Measurements from ENCODE around the gene CKAP2L. TPM values are rescaled to one million over a fixed set of nuclear protein-coding genes. Genes with fewer than 3 reads are reported as not detected.

The CKAP2L gene
- total RNA-seq, 1 donor from 2014 or later: 2.1 TPM

DNA sequence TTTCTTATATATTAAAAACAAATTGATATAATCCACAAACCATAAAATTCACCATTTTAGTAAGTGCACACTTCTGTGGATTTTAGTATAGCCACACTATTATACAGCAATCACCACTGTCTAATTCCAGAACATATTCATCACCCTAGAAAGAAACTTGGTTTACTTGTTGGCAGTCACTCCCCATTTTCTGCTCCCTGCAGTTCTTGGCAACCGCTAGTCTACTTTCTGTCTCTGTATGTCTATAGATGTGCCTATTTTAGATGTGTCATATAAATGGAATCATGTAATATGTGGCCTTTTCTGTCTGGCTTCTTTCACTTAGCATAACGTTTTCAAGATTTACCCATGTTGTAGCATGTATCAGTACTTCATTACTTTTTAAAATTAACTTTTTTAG is 5.7 kb downstream of the CKAP2L start:
- no peaks in the 10 kb centered on the region for H3K27me3 ChIP-seq (ENCODE audit: insufficient read depth, low read length)
- Mint-ChIP-seq H3K36me3 (ENCODE audit: low read depth, unreplicated experiment) (no peaks in the 10 kb centered on the region), H3K9me3 (ENCODE audit: unreplicated experiment) (no peaks in the 10 kb centered on the region), H3K4me3 (ENCODE audit: unreplicated experiment) (no peak overlapping the region), H3K27ac (ENCODE audit: unreplicated experiment) (no peak overlapping the region), H3K27me3 (ENCODE audit: low read depth, unreplicated experiment) (no peaks in the 10 kb centered on the region), H3K4me1 (ENCODE audit: low read depth, unreplicated experiment) (peaks cover 2% of the 10 kb centered on the region)
- H3K4me2 ChIP-seq (ENCODE audit: low read length): no peak overlapping the region
- H3K27ac ChIP-seq (ENCODE audit: low read depth, low read length): no peak overlapping the region
- no peaks in the 10 kb centered on the region for H3K9me3 ChIP-seq (ENCODE audit: insufficient read depth, low read depth, low read length)
- H4K20me1 ChIP-seq (ENCODE audit: insufficient read depth, low read length): no peaks in the 10 kb centered on the region
- peaks cover 27% of the 10 kb centered on the region for H3K36me3 ChIP-seq (ENCODE audit: insufficient read depth, low read length)
- H3K4me1 ChIP-seq (ENCODE audit: insufficient read depth, low read length): no peaks in the 10 kb centered on the region
- H2AFZ ChIP-seq (ENCODE audit: low read depth, low read length): no peak overlapping the region
- FAIRE-seq: no peak
- H3K4me3 ChIP-seq (ENCODE audit: insufficient read depth, low read depth, low read length): no peak overlapping the region
- H3K79me2 ChIP-seq (ENCODE audit: insufficient read depth, low read length): peaks cover 61% of the 10 kb centered on the region
- H3K9ac ChIP-seq (ENCODE audit: low read length): no peak overlapping the region
- TF ChIP-seq EZH2 (IDR thresholded peaks at IDR 0.05; ENCODE audit: insufficient read depth, low read length): no peak
- TF ChIP-seq, protein P1, sequence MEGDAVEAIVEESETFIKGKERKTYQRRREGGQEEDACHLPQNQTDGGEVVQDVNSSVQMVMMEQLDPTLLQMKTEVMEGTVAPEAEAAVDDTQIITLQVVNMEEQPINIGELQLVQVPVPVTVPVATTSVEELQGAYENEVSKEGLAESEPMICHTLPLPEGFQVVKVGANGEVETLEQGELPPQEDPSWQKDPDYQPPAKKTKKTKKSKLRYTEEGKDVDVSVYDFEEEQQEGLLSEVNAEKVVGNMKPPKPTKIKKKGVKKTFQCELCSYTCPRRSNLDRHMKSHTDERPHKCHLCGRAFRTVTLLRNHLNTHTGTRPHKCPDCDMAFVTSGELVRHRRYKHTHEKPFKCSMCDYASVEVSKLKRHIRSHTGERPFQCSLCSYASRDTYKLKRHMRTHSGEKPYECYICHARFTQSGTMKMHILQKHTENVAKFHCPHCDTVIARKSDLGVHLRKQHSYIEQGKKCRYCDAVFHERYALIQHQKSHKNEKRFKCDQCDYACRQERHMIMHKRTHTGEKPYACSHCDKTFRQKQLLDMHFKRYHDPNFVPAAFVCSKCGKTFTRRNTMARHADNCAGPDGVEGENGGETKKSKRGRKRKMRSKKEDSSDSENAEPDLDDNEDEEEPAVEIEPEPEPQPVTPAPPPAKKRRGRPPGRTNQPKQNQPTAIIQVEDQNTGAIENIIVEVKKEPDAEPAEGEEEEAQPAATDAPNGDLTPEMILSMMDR (IDR thresholded peaks at IDR 0.05; ENCODE audit: insufficient read depth, low read depth, low read length): no peak
- DNase-seq (ENCODE audit: low read depth): peak; percentile 27

- no peak overlapping the region for H3K27ac ChIP-seq (ENCODE audit: low read depth, low read length)
- Mint-ChIP-seq H3K36me3 (ENCODE audit: low read depth, unreplicated experiment) (no peaks in the 10 kb centered on the region), H3K4me3 (ENCODE audit: unreplicated experiment) (no peak overlapping the region), H3K4me1 (ENCODE audit: low read depth, unreplicated experiment) (no peaks in the 10 kb centered on the region), H3K27me3 (ENCODE audit: low read depth, unreplicated experiment) (no peaks in the 10 kb centered on the region), H3K27ac (ENCODE audit: unreplicated experiment) (no peak overlapping the region), H3K9me3 (ENCODE audit: unreplicated experiment) (no peaks in the 10 kb centered on the region)
- no peaks in the 10 kb centered on the region for H3K4me1 ChIP-seq (ENCODE audit: insufficient read depth, low read length)
- H3K9me3 ChIP-seq (ENCODE audit: insufficient read depth, low read depth, low read length): no peaks in the 10 kb centered on the region
- no peaks in the 10 kb centered on the region for H3K27me3 ChIP-seq (ENCODE audit: insufficient read depth, low read length)
- H2AFZ ChIP-seq (ENCODE audit: low read depth, low read length): no peak overlapping the region
- H3K9ac ChIP-seq (ENCODE audit: low read length): no peak overlapping the region
- H3K4me2 ChIP-seq (ENCODE audit: low read length): no peak overlapping the region
- no peak for FAIRE-seq
- TF ChIP-seq, protein P1 (IDR thresholded peaks at IDR 0.05; ENCODE audit: insufficient read depth, low read depth, low read length): no peak
- no peak for TF ChIP-seq EZH2 (IDR thresholded peaks at IDR 0.05; ENCODE audit: insufficient read depth, low read length)
- peaks cover 27% of the 10 kb centered on the region for H3K36me3 ChIP-seq (ENCODE audit: insufficient read depth, low read length)
- DNase-seq (ENCODE audit: low read depth): no peak
- H3K4me3 ChIP-seq (ENCODE audit: insufficient read depth, low read depth, low read length): no peak overlapping the region
- peaks cover 55% of the 10 kb centered on the region for H3K79me2 ChIP-seq (ENCODE audit: insufficient read depth, low read length)
- H4K20me1 ChIP-seq (ENCODE audit: insufficient read depth, low read length): no peaks in the 10 kb centered on the region
These were observed 7.1 kb downstream of the CKAP2L start for GRCh38 chr2:112757265-112757664.

DNA sequence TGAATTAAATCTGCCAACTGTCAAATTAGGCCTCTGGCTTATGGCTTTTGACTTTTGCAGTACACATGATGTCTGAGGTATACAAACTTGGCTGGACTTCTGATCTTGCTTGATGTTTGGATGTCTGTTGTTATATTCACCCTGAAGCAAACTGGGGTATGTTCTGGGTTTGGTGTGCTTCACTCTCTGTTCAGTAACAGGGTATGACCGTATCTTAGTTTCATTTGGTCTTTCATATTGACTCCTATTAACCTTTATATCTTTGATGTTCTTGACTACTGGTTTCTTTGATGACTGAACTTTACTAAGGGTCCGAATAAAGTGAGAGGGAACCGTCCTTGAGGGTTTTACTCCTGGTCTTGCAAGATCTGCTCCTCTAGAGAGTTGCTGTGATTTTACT is 8.2 kb downstream of the CKAP2L start:
- DNase-seq (ENCODE audit: low read depth) (no peak), FAIRE-seq (no peak)
- Mint-ChIP-seq H3K36me3 (ENCODE audit: low read depth, unreplicated experiment) (no peaks in the 10 kb centered on the region), H3K27ac (ENCODE audit: unreplicated experiment) (no peak overlapping the region), H3K27me3 (ENCODE audit: low read depth, unreplicated experiment) (no peaks in the 10 kb centered on the region), H3K4me1 (ENCODE audit: low read depth, unreplicated experiment) (no peaks in the 10 kb centered on the region), H3K9me3 (ENCODE audit: unreplicated experiment) (no peaks in the 10 kb centered on the region), H3K4me3 (ENCODE audit: unreplicated experiment) (no peak overlapping the region)
- no peak overlapping the region for H3K4me3 ChIP-seq (ENCODE audit: insufficient read depth, low read depth, low read length)
- TF ChIP-seq, protein P1 (IDR thresholded peaks at IDR 0.05; ENCODE audit: insufficient read depth, low read depth, low read length): no peak
- TF ChIP-seq EZH2 (IDR thresholded peaks at IDR 0.05; ENCODE audit: insufficient read depth, low read length): no peak
- no peak overlapping the region for H3K9ac ChIP-seq (ENCODE audit: low read length)
- H3K27me3 ChIP-seq (ENCODE audit: insufficient read depth, low read length): no peaks in the 10 kb centered on the region
- H3K27ac ChIP-seq (ENCODE audit: low read depth, low read length): no peak overlapping the region
- H3K4me1 ChIP-seq (ENCODE audit: insufficient read depth, low read length): no peaks in the 10 kb centered on the region
- no peaks in the 10 kb centered on the region for H4K20me1 ChIP-seq (ENCODE audit: insufficient read depth, low read length)
- H3K36me3 ChIP-seq (ENCODE audit: insufficient read depth, low read length): peaks cover 27% of the 10 kb centered on the region
- no peak overlapping the region for H2AFZ ChIP-seq (ENCODE audit: low read depth, low read length)
- H3K4me2 ChIP-seq (ENCODE audit: low read length): no peak overlapping the region
- H3K79me2 ChIP-seq (ENCODE audit: insufficient read depth, low read length): peaks cover 46% of the 10 kb centered on the region
- H3K9me3 ChIP-seq (ENCODE audit: insufficient read depth, low read depth, low read length): no peaks in the 10 kb centered on the region

All from astrocyte (in vitro differentiated cells and primary cell).